Activated CD4-positive, alpha-beta T cell treated with anti-CD3 and anti-CD28 coated beads, Interleukin-2, amount 50 U/mL, for 24 hours (primary cell): ENCODE data around the gene PCDHGA1.

ENCODE experiments used
- DNase-seq, 2 donors: peaks; one replicate each; pipeline ENCODE4 v3.0.0-alpha.2; 2020; ENCODE audit warnings: low read depth in 1 of 2, low spot score in 1 of 2

Gene PCDHGA1

GRCh38 chr5:141439411-141440141 is 109.3 kb downstream of the PCDHGA1 start:
- no peak for DNase-seq

- DNase-seq: no peak
Observed at GRCh38 chr5:141440341-141440740, 110.0 kb downstream of the PCDHGA1 start.

GRCh38 chr5:141441571-141442170 is 111.4 kb downstream of the PCDHGA1 start:
- no peak for DNase-seq

GRCh38 chr5:141465351-141465750 is 135.0 kb downstream of the PCDHGA1 start:
- DNase-seq: no peak

- DNase-seq: peak in 1 of 2 donors; percentile 43
Observed at GRCh38 chr5:141475625-141476131, 145.4 kb downstream of the PCDHGA1 start, which contains the start of gene PCDHGC3. TSS of gene PCDHGC3 (plus strand) at chr5:141475966. CDS start at chr5:141476117, 151 bp downstream.

- no peak for DNase-seq
Observed at GRCh38 chr5:141476132-141476911, 146.0 kb downstream of the PCDHGA1 start.

- DNase-seq: no peak
Observed at GRCh38 chr5:141477044-141477575, 146.8 kb downstream of the PCDHGA1 start.

GRCh38 chr5:141477815-141478214 is 147.5 kb downstream of the PCDHGA1 start:
- no peak for DNase-seq

- DNase-seq: no peak
Observed at GRCh38 chr5:141478321-141478945, 148.1 kb downstream of the PCDHGA1 start.

- no peak for DNase-seq
Observed at GRCh38 chr5:141479776-141480175, 149.5 kb downstream of the PCDHGA1 start.

GRCh38 chr5:141483902-141484301 is 153.6 kb downstream of the PCDHGA1 start:
- no peak for DNase-seq

GRCh38 chr5:141484310-141484640 is 154.0 kb downstream of the PCDHGA1 start:
- no peak for DNase-seq

GRCh38 chr5:141484641-141485311 is 154.5 kb downstream of the PCDHGA1 start, which contains the start of gene PCDHGC4:
TSS of gene PCDHGC4 (plus strand) at chr5:141485030. CDS start at chr5:141485174, 144 bp downstream.
- DNase-seq: no peak

GRCh38 chr5:141485321-141486055 is 155.2 kb downstream of the PCDHGA1 start:
- DNase-seq: no peak

- DNase-seq: no peak
Observed at GRCh38 chr5:141486091-141486490, 155.8 kb downstream of the PCDHGA1 start.

GRCh38 chr5:141487131-141487530 is 156.8 kb downstream of the PCDHGA1 start:
- no peak for DNase-seq

GRCh38 chr5:141488591-141489561 is 158.6 kb downstream of the PCDHGA1 start, which contains the start of gene PCDHGC5:
TSS of gene PCDHGC5 (plus strand) at chr5:141489081. CDS start at chr5:141489241, 160 bp downstream.
- no peak for DNase-seq

- DNase-seq: no peak
Observed at GRCh38 chr5:141489841-141490240, 159.5 kb downstream of the PCDHGA1 start.
